ENCODE measurements around the gene CDC37L1. TPM values are rescaled to one million over a fixed set of nuclear protein-coding genes. Genes with fewer than 3 reads are reported as not detected.

The CDC37L1 gene
- total and polyA plus RNA-seq, 4 donors = 17.8 to 26.3 (median 19.7) TPM

- intact Hi-C loops (cut with DNase I) = no loop called here
- Histone ChIP-seq H3K36me3 (ENCODE audit: control insufficient read depth in 1 of 2, insufficient read depth in 2 of 2, low read length in 1 of 2) (peaks cover 0 to 1% of the 10 kb centered on the region in 2 donors), H3K27ac (ENCODE audit: low read depth in 1 of 2, low read length in 2 of 2) (no peak overlapping the region), H3K9me3 (ENCODE audit: control insufficient read depth, low read length) (no peaks in the 10 kb centered on the region), H3K4me1 (ENCODE audit: control insufficient read depth in 1 of 2, insufficient read depth in 2 of 2, low read length in 2 of 2) (no peaks in the 10 kb centered on the region), H3K4me3 (ENCODE audit: low read length in 2 of 2) (no peak overlapping the region), H3K27me3 (ENCODE audit: control insufficient read depth in 1 of 2, insufficient read depth in 2 of 2, low read length in 1 of 2) (no peaks in the 10 kb centered on the region)
- ATAC-seq (ENCODE audit: low FRiP score) (no peak), DNase-seq (no peak)
These were observed 30.0 kb downstream of the CDC37L1 start for GRCh38 chr9:4709380-4709779.

GRCh38 chr9:4713849-4714248 lies 34.5 kb downstream of the CDC37L1 start:
- ATAC-seq (ENCODE audit: low FRiP score) = peak; percentile 69
- intact Hi-C loops (cut with DNase I) = no loop called here
- no peak overlapping the region for H3K4me3 ChIP-seq (ENCODE audit: low read length in 2 of 2)
- no peak overlapping the region for H3K27ac ChIP-seq (ENCODE audit: low read depth in 1 of 2, low read length in 2 of 2)
- H3K36me3 ChIP-seq (ENCODE audit: control insufficient read depth in 1 of 2, insufficient read depth in 2 of 2, low read length in 1 of 2) = peaks cover 2 to 8% of the 10 kb centered on the region in 2 donors
- H3K9me3 ChIP-seq (ENCODE audit: control insufficient read depth, low read length) = no peaks in the 10 kb centered on the region
- H3K27me3 ChIP-seq (ENCODE audit: control insufficient read depth in 1 of 2, insufficient read depth in 2 of 2, low read length in 1 of 2) = no peaks in the 10 kb centered on the region
- no peak for DNase-seq
- H3K4me1 ChIP-seq (ENCODE audit: control insufficient read depth in 1 of 2, insufficient read depth in 2 of 2, low read length in 2 of 2) = no peaks in the 10 kb centered on the region
- 59 to 80% methylated on average over 7 of the region's 7 CpGs for WGBS, 2 donors

GRCh38 chr9:4714266-4715016 lies 35.1 kb downstream of the CDC37L1 start:
- WGBS, 2 donors = 89% methylated on average over 9 of the region's 9 CpGs
- Histone ChIP-seq H3K27me3 (ENCODE audit: control insufficient read depth in 1 of 2, insufficient read depth in 2 of 2, low read length in 1 of 2) (no peaks in the 10 kb centered on the region), H3K4me3 (ENCODE audit: low read length in 2 of 2) (no peak overlapping the region), H3K36me3 (ENCODE audit: control insufficient read depth in 1 of 2, insufficient read depth in 2 of 2, low read length in 1 of 2) (peaks cover 2 to 8% of the 10 kb centered on the region in 2 donors), H3K27ac (ENCODE audit: low read depth in 1 of 2, low read length in 2 of 2) (no peak overlapping the region), H3K4me1 (ENCODE audit: control insufficient read depth in 1 of 2, insufficient read depth in 2 of 2, low read length in 2 of 2) (no peaks in the 10 kb centered on the region), H3K9me3 (ENCODE audit: control insufficient read depth, low read length) (no peaks in the 10 kb centered on the region)
- ATAC-seq (ENCODE audit: low FRiP score) (no peak), DNase-seq (no peak)
- intact Hi-C loops (cut with DNase I) = no loop called here

GRCh38 chr9:4716163-4716562 lies 36.8 kb downstream of the CDC37L1 start:
- H3K4me3 ChIP-seq (ENCODE audit: low read length in 2 of 2) = no peak overlapping the region
- no peak overlapping the region for H3K27ac ChIP-seq (ENCODE audit: low read depth in 1 of 2, low read length in 2 of 2)
- intact Hi-C loops (cut with DNase I) = no loop called here
- 87 to 91% methylated on average over 1 of the region's 1 CpG for WGBS, 2 donors
- ATAC-seq (ENCODE audit: low FRiP score) (no peak), DNase-seq (no peak)
- no peaks in the 10 kb centered on the region for H3K4me1 ChIP-seq (ENCODE audit: control insufficient read depth in 1 of 2, insufficient read depth in 2 of 2, low read length in 2 of 2)
- H3K27me3 ChIP-seq (ENCODE audit: control insufficient read depth in 1 of 2, insufficient read depth in 2 of 2, low read length in 1 of 2) = no peaks in the 10 kb centered on the region
- no peaks in the 10 kb centered on the region for H3K9me3 ChIP-seq (ENCODE audit: control insufficient read depth, low read length)
- H3K36me3 ChIP-seq (ENCODE audit: control insufficient read depth in 1 of 2, insufficient read depth in 2 of 2, low read length in 1 of 2) = peaks cover 2 to 8% of the 10 kb centered on the region in 2 donors

- DNase-seq (no peak), ATAC-seq (ENCODE audit: low FRiP score) (no peak)
- WGBS, 2 donors = 86 to 87% methylated on average over 4 of the region's 4 CpGs
- Histone ChIP-seq H3K4me1 (ENCODE audit: control insufficient read depth in 1 of 2, insufficient read depth in 2 of 2, low read length in 2 of 2) (no peaks in the 10 kb centered on the region), H3K36me3 (ENCODE audit: control insufficient read depth in 1 of 2, insufficient read depth in 2 of 2, low read length in 1 of 2) (peaks cover 2 to 11% of the 10 kb centered on the region in 2 donors), H3K9me3 (ENCODE audit: control insufficient read depth, low read length) (no peaks in the 10 kb centered on the region), H3K27me3 (ENCODE audit: control insufficient read depth in 1 of 2, insufficient read depth in 2 of 2, low read length in 1 of 2) (no peaks in the 10 kb centered on the region), H3K27ac (ENCODE audit: low read depth in 1 of 2, low read length in 2 of 2) (no peak overlapping the region), H3K4me3 (ENCODE audit: low read length in 2 of 2) (no peak overlapping the region)
- intact Hi-C loops (cut with DNase I) = no loop called here
These were observed 38.4 kb downstream of the CDC37L1 start for GRCh38 chr9:4717815-4718214.

GRCh38 chr9:4718911-4719310 lies 39.5 kb downstream of the CDC37L1 start:
- Histone ChIP-seq H3K4me3 (ENCODE audit: low read length in 2 of 2) (no peak overlapping the region), H3K36me3 (ENCODE audit: control insufficient read depth in 1 of 2, insufficient read depth in 2 of 2, low read length in 1 of 2) (peaks cover 2 to 10% of the 10 kb centered on the region in 2 donors), H3K9me3 (ENCODE audit: control insufficient read depth, low read length) (no peaks in the 10 kb centered on the region), H3K27ac (ENCODE audit: low read depth in 1 of 2, low read length in 2 of 2) (no peak overlapping the region), H3K4me1 (ENCODE audit: control insufficient read depth in 1 of 2, insufficient read depth in 2 of 2, low read length in 2 of 2) (no peaks in the 10 kb centered on the region), H3K27me3 (ENCODE audit: control insufficient read depth in 1 of 2, insufficient read depth in 2 of 2, low read length in 1 of 2) (no peaks in the 10 kb centered on the region)
- intact Hi-C loops (cut with DNase I) = no loop called here
- no peak for ATAC-seq (ENCODE audit: low FRiP score)
- 97% methylated on average over 6 of the region's 6 CpGs for WGBS, 2 donors
- no peak for DNase-seq

GRCh38 chr9:4721736-4722135 lies 42.4 kb downstream of the CDC37L1 start:
- intact Hi-C loops (cut with DNase I) = no loop called here
- Histone ChIP-seq H3K36me3 (ENCODE audit: control insufficient read depth in 1 of 2, insufficient read depth in 2 of 2, low read length in 1 of 2) (peaks cover under 1 to 8% of the 10 kb centered on the region in 2 donors), H3K4me3 (ENCODE audit: low read length in 2 of 2) (no peak overlapping the region), H3K9me3 (ENCODE audit: control insufficient read depth, low read length) (no peaks in the 10 kb centered on the region), H3K27ac (ENCODE audit: low read depth in 1 of 2, low read length in 2 of 2) (no peak overlapping the region), H3K4me1 (ENCODE audit: control insufficient read depth in 1 of 2, insufficient read depth in 2 of 2, low read length in 2 of 2) (no peaks in the 10 kb centered on the region), H3K27me3 (ENCODE audit: control insufficient read depth in 1 of 2, insufficient read depth in 2 of 2, low read length in 1 of 2) (no peaks in the 10 kb centered on the region)
- ATAC-seq (ENCODE audit: low FRiP score) (no peak), DNase-seq (no peak)
- WGBS, 2 donors = 97 to 98% methylated on average over 4 of the region's 4 CpGs

- H3K4me1 ChIP-seq (ENCODE audit: control insufficient read depth in 1 of 2, insufficient read depth in 2 of 2, low read length in 2 of 2) = no peaks in the 10 kb centered on the region
- no peak for ATAC-seq (ENCODE audit: low FRiP score)
These were observed 46.5 kb downstream of the CDC37L1 start for GRCh38 chr9:4725706-4726442.

GRCh38 chr9:4727593-4727992 lies 48.2 kb downstream of the CDC37L1 start:
- DNase-seq (no peak), ATAC-seq (ENCODE audit: low FRiP score) (no peak)
- H3K4me3 ChIP-seq (ENCODE audit: low read length in 2 of 2) = no peak overlapping the region
- no peaks in the 10 kb centered on the region for H3K9me3 ChIP-seq (ENCODE audit: control insufficient read depth, low read length)
- intact Hi-C loops (cut with DNase I) = no loop called here
- H3K27ac ChIP-seq (ENCODE audit: low read depth in 1 of 2, low read length in 2 of 2) = no peak overlapping the region
- no peaks in the 10 kb centered on the region for H3K27me3 ChIP-seq (ENCODE audit: control insufficient read depth in 1 of 2, insufficient read depth in 2 of 2, low read length in 1 of 2)
- 60 to 72% methylated on average over 1 of the region's 1 CpG for WGBS, 2 donors
- H3K4me1 ChIP-seq (ENCODE audit: control insufficient read depth in 1 of 2, insufficient read depth in 2 of 2, low read length in 2 of 2) = no peaks in the 10 kb centered on the region
- H3K36me3 ChIP-seq (ENCODE audit: control insufficient read depth in 1 of 2, insufficient read depth in 2 of 2, low read length in 1 of 2) = no peaks in the 10 kb centered on the region

More at GRCh38 chr9:4725706-4726442, 46.5 kb downstream of the CDC37L1 start:
- H3K36me3 ChIP-seq (ENCODE audit: control insufficient read depth in 1 of 2, insufficient read depth in 2 of 2, low read length in 1 of 2) = peaks cover 0 to 4% of the 10 kb centered on the region in 2 donors
- WGBS, 2 donors = 83 to 86% methylated on average over 7 of the region's 7 CpGs
- H3K4me3 ChIP-seq (ENCODE audit: low read length in 2 of 2) = no peak overlapping the region
- no peaks in the 10 kb centered on the region for H3K9me3 ChIP-seq (ENCODE audit: control insufficient read depth, low read length)
- no peak for DNase-seq
- intact Hi-C loops (cut with DNase I) = no loop called here
- H3K27ac ChIP-seq (ENCODE audit: low read depth in 1 of 2, low read length in 2 of 2) = no peak overlapping the region
- no peaks in the 10 kb centered on the region for H3K27me3 ChIP-seq (ENCODE audit: control insufficient read depth in 1 of 2, insufficient read depth in 2 of 2, low read length in 1 of 2)
